Pons (tissue), 1 donor: ENCODE results near the gene COX7A1.

Experiments used
- DNase-seq: peaks from one replicate; pipeline ENCODE4 v3.0.0-alpha.2; 2016; ENCODE audit warnings: low spot score

COX7A1 gene

GRCh38 chr19:36111200-36111539, 41.1 kb downstream of the COX7A1 start:
- no peak for DNase-seq

- DNase-seq, result no peak
Measured at GRCh38 chr19:36110487-36111199, 41.6 kb downstream of the COX7A1 start, which contains the start of gene OVOL3. OVOL3 (plus strand) TSS chr19:36111143; CDS start chr19:36111203, 60 bp downstream.

- no peak for DNase-seq
Measured at GRCh38 chr19:36108684-36109083, 43.6 kb downstream of the COX7A1 start.

- no peak for DNase-seq
Measured at GRCh38 chr19:36106991-36107390, 45.3 kb downstream of the COX7A1 start.

- no peak for DNase-seq
Measured at GRCh38 chr19:36106441-36106840, 45.8 kb downstream of the COX7A1 start.

- no peak for DNase-seq
Measured at GRCh38 chr19:36103842-36104552, 48.2 kb downstream of the COX7A1 start.

GRCh38 chr19:36103040-36103626, 49.1 kb downstream of the COX7A1 start:
- DNase-seq, result no peak

GRCh38 chr19:36101550-36102327, 50.5 kb downstream of the COX7A1 start:
- no peak for DNase-seq
